Measurements from ENCODE around the gene C6orf136. TPM values are rescaled to one million over a fixed set of nuclear protein-coding genes. Genes with fewer than 3 reads are reported as not detected.

The C6orf136 gene
- total RNA-seq, 1 donor from 2014 or later, result 15.7 TPM

DNA sequence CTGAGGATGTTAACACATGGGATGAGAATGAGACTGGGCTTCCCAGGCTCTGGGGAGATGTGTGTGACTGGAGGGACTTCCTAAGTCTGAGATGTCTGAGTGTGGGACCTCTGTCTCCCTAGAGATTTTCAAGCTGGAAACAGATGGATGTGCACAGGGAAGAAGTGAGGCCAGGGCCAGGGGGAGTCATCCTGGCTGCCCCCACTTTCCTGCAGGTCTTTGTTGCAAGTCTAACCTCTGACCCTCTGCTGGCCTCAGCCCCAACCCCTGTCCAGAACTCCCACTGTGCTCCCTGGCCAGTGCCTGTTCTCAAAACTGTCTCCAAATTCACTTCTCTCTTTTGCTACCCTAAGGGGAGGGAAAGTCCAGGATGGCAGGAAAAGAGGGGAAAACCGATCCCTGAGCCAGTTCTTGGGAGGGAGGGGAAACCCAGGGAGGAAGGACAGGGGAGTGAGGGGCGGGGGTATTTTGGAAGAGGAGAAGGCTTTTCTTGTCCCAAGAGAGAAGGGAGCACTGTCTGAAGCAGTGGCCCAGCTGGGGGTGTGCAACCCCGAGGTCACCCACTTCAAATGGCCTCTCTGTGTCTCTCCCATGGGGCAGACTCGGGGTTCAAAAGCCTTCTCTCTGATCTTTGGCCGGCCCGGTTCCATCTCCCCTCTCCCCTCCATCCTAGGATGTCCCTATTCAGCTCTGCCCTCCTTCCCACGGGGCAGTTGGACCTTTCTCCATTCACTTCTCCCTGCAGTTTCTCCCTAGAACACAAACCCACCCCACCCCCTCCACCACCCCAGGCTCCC lies 36.4 kb downstream of the C6orf136 start:
- Histone ChIP-seq H3K27ac (peak overlapping the region; percentile 92), H3K4me3 (peak overlapping the region; percentile 93 to 97), H3K4me1 (peaks cover 86% of the 10 kb centered on the region), H3K27me3 (no peaks in the 10 kb centered on the region), H3K36me3 (peaks cover 0 to 4% of the 10 kb centered on the region in 2 donors), H3K9me3 (no peaks in the 10 kb centered on the region)
- DNase-seq (ENCODE audit: extremely low spot score in 2 of 2), result no peak
- TF ChIP-seq, protein P1, sequence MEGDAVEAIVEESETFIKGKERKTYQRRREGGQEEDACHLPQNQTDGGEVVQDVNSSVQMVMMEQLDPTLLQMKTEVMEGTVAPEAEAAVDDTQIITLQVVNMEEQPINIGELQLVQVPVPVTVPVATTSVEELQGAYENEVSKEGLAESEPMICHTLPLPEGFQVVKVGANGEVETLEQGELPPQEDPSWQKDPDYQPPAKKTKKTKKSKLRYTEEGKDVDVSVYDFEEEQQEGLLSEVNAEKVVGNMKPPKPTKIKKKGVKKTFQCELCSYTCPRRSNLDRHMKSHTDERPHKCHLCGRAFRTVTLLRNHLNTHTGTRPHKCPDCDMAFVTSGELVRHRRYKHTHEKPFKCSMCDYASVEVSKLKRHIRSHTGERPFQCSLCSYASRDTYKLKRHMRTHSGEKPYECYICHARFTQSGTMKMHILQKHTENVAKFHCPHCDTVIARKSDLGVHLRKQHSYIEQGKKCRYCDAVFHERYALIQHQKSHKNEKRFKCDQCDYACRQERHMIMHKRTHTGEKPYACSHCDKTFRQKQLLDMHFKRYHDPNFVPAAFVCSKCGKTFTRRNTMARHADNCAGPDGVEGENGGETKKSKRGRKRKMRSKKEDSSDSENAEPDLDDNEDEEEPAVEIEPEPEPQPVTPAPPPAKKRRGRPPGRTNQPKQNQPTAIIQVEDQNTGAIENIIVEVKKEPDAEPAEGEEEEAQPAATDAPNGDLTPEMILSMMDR (IDR thresholded peaks at IDR 0.05), result no peak
- TF ChIP-seq POLR2A (IDR thresholded peaks at IDR 0.05), result no peak
- TF ChIP-seq POLR2AphosphoS5 (IDR thresholded peaks at IDR 0.05; ENCODE audit: insufficient read depth in 1 of 2, low read depth in 1 of 2), result no peak
- intact Hi-C loops (cut with DNase I), result loop anchor here (10.0 kb wide), 2 partner anchors 69 to 201 kb away; partner anchors contain the start of genes DDR1, MRPS18B and PPP1R10

DNA sequence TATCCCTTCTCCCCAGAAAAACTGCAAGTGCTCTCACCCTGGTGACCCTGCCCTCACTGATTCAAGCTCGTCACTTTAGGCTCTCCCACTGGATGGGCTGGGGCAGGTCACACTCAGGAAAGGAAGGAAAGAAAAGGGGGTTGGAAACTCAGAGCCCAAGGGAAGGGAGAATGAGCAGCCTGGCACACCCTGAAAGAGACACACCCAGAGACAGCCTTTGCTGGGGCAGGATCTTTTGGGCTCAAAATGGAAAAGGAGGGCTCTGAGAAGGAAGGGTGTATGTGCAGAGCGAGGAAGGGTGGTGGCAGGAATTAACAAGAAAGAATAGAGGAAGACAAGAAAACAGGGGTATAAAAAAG lies 37.0 kb downstream of the C6orf136 start:
- intact Hi-C loops (cut with DNase I), result loop anchor here (10.0 kb wide), 2 partner anchors 69 to 201 kb away; partner anchors contain the start of genes DDR1, MRPS18B and PPP1R10
- Histone ChIP-seq H3K4me3 (peak overlapping the region; percentile 93 to 97), H3K36me3 (no peaks in the 10 kb centered on the region), H3K27me3 (no peaks in the 10 kb centered on the region), H3K9me3 (no peaks in the 10 kb centered on the region), H3K27ac (peak overlapping the region; percentile 92), H3K4me1 (peaks cover 86% of the 10 kb centered on the region)
- TF ChIP-seq, protein P1 (IDR thresholded peaks at IDR 0.05), result no peak
- no peak for TF ChIP-seq POLR2A (IDR thresholded peaks at IDR 0.05)
- no peak for TF ChIP-seq POLR2AphosphoS5 (IDR thresholded peaks at IDR 0.05; ENCODE audit: insufficient read depth in 1 of 2, low read depth in 1 of 2)
- DNase-seq (ENCODE audit: extremely low spot score in 2 of 2), result no peak

DNA sequence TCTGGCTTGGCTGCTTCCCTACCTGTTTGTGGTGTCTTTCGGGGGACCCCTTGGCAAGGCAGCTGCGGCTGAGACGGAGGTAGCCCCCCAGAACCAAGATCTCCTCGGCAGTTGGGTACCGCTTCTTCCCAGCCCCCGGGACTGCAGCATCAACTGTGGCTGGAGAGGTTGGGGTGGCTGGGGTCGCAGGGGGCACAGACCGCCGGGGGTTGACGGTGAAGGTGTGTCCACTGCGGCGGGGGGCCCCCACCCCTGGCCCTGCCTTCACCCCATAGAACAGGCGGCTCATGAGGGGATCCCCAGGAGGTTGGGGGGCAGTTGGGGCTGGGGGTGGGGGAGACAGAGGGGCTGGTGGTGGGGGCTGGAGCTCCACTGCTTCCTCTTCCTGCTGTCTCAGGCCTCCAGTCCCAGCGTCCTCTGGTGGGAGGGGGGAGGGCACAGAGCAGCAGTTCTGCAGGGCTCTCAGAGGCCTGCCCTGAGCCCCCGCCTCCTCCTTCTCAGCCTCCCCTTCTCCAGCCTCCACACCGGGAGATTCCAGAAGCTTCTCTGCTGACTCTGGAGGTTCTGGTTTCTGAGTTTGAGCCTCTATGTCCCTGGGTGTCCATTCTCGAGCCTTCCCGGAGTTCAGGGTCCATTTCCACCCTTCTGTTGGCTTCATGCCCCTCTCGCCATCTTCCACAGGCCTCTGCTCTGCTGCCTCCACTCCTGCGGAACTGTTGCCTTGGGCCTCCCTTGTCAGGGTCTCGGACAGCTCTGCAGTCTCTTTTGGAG lies 37.6 kb downstream of the C6orf136 start:
- Histone ChIP-seq H3K36me3 (no peaks in the 10 kb centered on the region), H3K9me3 (no peaks in the 10 kb centered on the region), H3K4me3 (peak overlapping the region; percentile 93 to 97), H3K27ac (peak overlapping the region; percentile 92), H3K27me3 (no peaks in the 10 kb centered on the region), H3K4me1 (peaks cover 86% of the 10 kb centered on the region)
- no peak for DNase-seq (ENCODE audit: extremely low spot score in 2 of 2)
- intact Hi-C loops (cut with DNase I), result loop anchor here (10.0 kb wide), 2 partner anchors 70 to 200 kb away; partner anchors contain the start of genes DDR1, MRPS18B and PPP1R10
- TF ChIP-seq POLR2A (IDR thresholded peaks at IDR 0.05), result no peak
- TF ChIP-seq, protein P1 (IDR thresholded peaks at IDR 0.05), result no peak
- no peak for TF ChIP-seq POLR2AphosphoS5 (IDR thresholded peaks at IDR 0.05; ENCODE audit: insufficient read depth in 1 of 2, low read depth in 1 of 2)

DNA sequence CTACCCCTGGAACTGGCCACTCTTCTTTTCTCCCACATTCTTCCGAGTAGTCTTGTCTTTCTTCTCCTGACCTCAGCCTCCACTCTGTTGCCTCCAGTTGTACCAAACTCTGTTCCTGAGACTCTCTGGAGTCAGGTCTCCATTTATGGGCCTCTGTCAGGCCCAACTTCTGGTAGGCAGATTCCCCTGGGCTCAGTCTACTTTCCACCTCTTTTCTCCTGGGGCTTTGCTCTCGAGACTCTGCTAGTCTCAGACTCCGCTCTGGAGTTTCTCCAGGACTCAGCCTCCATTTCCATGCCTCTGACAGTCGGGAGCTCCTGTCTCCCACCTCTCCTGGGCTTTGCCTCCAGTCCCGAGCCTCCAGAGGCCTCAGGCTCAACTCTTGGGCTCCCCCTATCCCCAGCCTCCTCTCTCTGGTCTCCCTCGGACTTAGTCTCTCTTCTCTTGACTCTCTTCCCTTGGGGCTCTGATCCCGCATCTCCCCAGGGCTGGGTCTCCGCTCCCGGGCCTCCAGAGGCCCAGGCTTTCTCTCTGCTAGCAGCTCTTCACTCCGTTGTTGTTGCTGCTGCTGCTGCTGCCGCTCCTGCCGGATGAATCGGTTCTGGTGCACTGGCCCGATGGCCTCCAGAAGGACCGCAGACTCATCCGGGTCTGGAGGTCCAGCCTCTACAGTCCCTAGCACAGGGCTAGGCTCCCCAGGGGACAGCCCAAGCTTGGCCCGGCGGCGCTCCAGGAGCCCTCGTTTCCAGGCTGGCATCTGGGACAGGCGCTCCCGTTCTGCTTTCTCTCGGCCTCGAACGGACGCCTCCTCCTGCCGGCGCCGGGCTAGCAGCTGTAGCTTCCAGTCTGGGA lies 38.5 kb downstream of the C6orf136 start:
- H3K4me1 ChIP-seq, result peaks cover 86% of the 10 kb centered on the region
- intact Hi-C loops (cut with DNase I), result loop anchor here (2.0 to 10.0 kb wide), 3 partner anchors 35 to 199 kb away; partner anchors contain the start of genes DDR1, MRPS18B, PPP1R10 and TUBB
- no peaks in the 10 kb centered on the region for H3K36me3 ChIP-seq
- peak overlapping the region; percentile 93 to 97 for H3K4me3 ChIP-seq
- H3K27me3 ChIP-seq, result no peaks in the 10 kb centered on the region
- H3K9me3 ChIP-seq, result no peaks in the 10 kb centered on the region
- peak overlapping the region; percentile 92 for H3K27ac ChIP-seq
- DNase-seq (ENCODE audit: extremely low spot score in 2 of 2), result no peak
- no peak for TF ChIP-seq POLR2A (IDR thresholded peaks at IDR 0.05)
- TF ChIP-seq, protein P1 (IDR thresholded peaks at IDR 0.05), result no peak
- TF ChIP-seq POLR2AphosphoS5 (IDR thresholded peaks at IDR 0.05; ENCODE audit: insufficient read depth in 1 of 2, low read depth in 1 of 2), result no peak

All from vagina (tissue), 2 donors.